ENCODE results near the gene CCDC149. TPM values are rescaled to one million over a fixed set of nuclear protein-coding genes. Genes with fewer than 3 reads are reported as not detected.

CCDC149 gene
- total RNA-seq (2014; rRNA removed; shearing (Covaris generic)): 0.64 and 1.0 TPM in 2 replicates
- 3.5 and 6.3 TPM in 2 replicates for polyA plus RNA-seq (2015; cell fraction: cytosol; rRNA removed)
- 2.1 and 3.2 TPM in 2 replicates for polyA plus RNA-seq (2015; cell fraction: nucleus; rRNA removed)

DNA sequence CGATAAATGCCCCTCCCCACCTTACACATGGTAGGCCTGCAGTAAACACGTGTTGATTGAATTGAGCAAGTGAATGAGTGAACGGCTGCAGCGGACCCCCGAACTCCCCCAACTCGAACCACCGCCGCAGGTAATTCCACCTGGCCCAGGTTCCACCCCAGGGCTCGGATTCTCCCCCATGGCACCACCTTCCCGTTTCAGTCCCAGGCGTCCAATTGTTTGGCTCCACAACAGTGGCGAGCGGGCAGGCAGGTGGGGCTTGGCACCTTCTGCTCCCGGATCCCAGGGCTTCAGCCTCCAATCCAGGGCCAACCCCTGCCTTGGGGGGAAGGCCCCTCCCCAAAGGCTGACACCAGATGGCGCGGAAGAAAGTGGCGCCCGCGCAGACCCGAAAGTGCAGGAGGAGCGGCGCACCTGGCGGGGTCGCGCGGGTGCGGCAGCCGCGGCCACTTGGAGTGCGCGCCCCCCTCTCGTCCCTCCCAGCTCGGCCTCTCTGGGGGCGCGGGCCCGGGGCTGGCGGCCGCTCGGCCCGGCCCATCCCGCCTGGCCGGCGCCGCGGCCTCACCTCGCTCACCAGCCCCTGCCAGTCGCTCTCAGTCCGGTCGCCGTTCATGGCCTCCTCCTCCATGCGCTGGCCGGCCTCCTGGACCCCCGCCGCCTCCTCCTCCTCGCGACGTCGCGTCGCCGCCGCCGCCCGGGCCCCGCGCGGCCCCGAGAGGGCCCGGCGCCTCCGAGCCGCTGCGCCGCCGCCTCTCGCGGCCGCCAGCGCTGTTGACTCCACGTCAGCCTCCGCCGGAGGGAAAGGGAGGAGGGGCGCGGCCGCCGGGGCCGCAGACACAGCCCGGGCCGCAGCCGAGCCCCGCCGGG is at the start of gene CCDC149:
Gene CCDC149, minus strand, starts transcription at position 791 of the 867 bp plus-strand sequence. Its CDS starts 178 bp downstream, at position 613.
- DNase-seq (ENCODE audit: low read depth): no peak

- no peak for DNase-seq (ENCODE audit: low read depth)
These were observed 45.0 kb upstream of the CCDC149 start for GRCh38 chr4:24957886-24958285.

- no peak for DNase-seq (ENCODE audit: low read depth)
These were observed 43.9 kb upstream of the CCDC149 start for GRCh38 chr4:24956763-24957162.

GRCh38 chr4:24956091-24956490 is 43.2 kb upstream of the CCDC149 start:
- no peak for DNase-seq (ENCODE audit: low read depth)

DNA sequence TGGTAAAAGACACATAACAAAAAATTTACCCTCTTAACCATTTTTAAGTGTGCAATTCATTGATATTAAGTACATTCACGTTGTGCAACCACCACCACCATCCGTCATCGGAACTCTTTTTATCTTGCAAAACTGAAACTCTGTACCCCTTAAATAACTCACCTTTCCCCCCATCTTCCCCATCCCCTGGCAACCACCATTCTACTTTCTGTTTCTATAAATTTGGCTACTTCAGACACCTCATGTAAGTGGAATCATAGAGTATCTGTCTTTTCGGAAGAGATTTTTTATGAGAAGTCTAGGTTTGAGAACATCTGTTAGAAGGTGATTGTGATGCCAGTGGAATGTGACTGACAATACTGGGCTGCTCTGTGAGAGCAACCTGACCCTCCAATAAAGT is 39.8 kb upstream of the CCDC149 start:
- no peak for DNase-seq (ENCODE audit: low read depth)

DNA sequence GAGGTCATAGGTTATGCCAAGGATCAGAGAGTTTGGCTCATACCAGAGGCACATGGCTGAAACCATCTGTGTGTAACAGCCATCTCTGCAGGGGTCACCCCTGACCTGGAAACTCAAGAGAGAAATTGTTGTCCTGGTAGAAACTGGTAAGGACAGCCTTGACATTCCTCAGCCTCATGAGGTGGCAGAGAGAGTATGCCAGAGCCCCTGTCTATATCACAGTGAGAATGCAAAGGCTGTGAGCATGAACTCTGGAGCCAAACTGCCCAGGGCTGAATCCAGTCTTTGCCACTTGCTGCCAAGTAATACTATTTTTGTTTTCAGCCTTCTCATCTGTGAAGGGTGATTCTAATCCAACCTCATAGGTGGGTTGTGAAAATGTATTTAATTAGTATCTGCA is 37.1 kb upstream of the CCDC149 start:
- DNase-seq (ENCODE audit: low read depth): no peak

DNA sequence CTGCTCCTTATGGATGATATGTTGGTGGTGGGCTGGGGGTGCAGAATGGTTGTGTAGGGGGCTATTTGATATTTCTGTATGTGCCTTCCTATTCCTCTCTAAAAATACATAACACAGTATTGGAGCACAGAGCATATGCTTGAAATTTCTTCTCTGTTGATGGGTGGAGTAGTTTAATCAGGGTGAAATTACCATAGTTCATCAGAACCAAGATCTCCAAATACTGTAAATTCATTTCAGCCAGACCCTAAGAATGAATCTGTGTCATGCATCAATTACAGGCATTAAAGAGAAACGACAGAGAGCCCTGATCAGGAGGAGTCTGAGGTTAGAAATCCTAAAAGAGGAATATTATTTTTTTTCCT is 25.1 kb upstream of the CCDC149 start:
- no peak for DNase-seq (ENCODE audit: low read depth)

GRCh38 chr4:24937176-24937916 is 24.5 kb upstream of the CCDC149 start:
- DNase-seq (ENCODE audit: low read depth): no peak

DNA sequence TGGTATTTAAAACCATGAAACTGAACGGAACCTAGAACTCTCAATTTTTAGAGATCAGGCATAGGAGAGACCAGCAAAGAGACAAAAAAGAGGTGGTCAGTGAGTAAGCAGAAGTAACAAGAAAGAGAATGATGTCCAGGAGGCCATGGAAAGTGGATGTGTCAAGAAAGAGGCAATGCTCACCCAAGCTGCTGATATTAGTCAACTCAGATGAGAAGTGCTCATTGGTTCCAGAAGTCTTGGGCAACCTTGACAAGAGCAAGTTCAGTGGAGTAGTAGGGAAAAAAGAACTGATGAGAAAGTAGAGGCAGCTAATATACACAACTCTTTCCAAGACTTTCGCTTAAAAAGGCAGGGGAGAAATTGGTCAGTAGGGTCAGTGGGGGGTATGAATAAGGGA is 23.0 kb upstream of the CCDC149 start:
- DNase-seq (ENCODE audit: low read depth): no peak

GRCh38 chr4:24934311-24934710 is 21.5 kb upstream of the CCDC149 start:
- no peak for DNase-seq (ENCODE audit: low read depth)

- no peak for DNase-seq (ENCODE audit: low read depth)
These were observed 20.9 kb upstream of the CCDC149 start for GRCh38 chr4:24933684-24934275.

- peak; percentile 50 for DNase-seq (ENCODE audit: low read depth)
These were observed 19.8 kb upstream of the CCDC149 start for GRCh38 chr4:24932515-24933225.

- DNase-seq (ENCODE audit: low read depth): no peak
These were observed 17.3 kb upstream of the CCDC149 start for GRCh38 chr4:24930151-24930550.

DNA sequence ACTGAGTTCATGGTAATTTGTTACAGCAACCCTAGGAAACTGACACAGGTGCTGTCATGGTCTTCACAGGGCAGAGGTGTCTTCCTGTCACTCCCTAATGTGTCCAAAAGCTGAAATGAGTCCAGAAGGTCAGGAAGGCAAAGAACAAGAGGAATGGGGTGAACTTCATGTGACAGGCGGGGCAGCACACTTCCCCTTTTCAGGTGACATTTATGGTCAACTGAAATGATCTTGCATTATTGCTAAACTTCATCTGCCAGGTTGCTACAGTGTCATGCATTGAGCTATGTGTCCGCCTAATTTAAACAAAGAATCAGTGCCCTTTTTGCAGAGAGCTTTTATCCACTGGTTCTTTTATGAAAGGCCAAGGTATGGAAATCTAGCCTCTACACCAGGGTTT is 15.9 kb upstream of the CCDC149 start:
- DNase-seq (ENCODE audit: low read depth): no peak

DNA sequence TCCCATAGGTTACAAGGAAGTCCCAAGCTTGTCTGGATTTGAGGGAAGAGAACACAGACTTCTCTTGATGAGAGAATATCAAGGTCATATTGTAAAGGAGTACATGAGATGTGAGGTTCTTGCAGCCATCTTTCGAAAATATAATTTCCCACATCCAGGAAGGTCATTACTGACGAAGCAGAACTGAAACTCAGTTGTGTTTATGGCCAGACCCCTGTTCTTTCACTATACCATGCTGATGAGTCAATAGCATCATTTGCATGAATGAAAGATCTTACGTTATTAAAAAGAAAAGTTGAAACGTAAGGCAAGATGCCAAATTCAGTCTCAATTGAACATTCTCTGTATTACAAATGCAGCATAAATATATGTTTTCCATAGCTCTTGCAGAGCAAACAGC is 14.2 kb upstream of the CCDC149 start:
- no peak for DNase-seq (ENCODE audit: low read depth)

GRCh38 chr4:24924309-24924781 is 11.5 kb upstream of the CCDC149 start:
- DNase-seq (ENCODE audit: low read depth): peak; percentile 72

- DNase-seq (ENCODE audit: low read depth): no peak
These were observed 10.7 kb upstream of the CCDC149 start for GRCh38 chr4:24923550-24923949.

GRCh38 chr4:24923002-24923401 is 10.2 kb upstream of the CCDC149 start:
- no peak for DNase-seq (ENCODE audit: low read depth)

DNA sequence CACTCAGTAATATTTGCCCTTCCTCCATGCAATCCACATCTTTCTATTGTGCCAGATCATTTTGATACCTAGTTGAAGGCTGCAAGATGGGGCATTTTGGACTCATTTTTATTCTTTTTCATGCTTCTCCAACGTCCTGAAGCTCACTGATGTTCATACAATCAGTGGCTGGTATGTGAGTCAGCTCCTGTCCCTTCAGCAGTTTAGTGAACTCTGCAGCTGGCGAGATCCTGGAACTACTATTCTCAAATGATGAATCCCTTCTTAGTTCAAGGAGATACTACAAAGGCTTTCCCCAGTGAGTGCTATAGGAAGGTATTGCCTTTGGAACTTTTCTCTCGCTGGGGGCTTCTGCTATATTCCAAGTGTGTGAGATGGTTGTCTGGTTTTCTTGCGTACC is 9.6 kb upstream of the CCDC149 start:
- no peak for DNase-seq (ENCODE audit: low read depth)

- no peak for DNase-seq (ENCODE audit: low read depth)
These were observed 8.6 kb upstream of the CCDC149 start for GRCh38 chr4:24921491-24921890.

DNA sequence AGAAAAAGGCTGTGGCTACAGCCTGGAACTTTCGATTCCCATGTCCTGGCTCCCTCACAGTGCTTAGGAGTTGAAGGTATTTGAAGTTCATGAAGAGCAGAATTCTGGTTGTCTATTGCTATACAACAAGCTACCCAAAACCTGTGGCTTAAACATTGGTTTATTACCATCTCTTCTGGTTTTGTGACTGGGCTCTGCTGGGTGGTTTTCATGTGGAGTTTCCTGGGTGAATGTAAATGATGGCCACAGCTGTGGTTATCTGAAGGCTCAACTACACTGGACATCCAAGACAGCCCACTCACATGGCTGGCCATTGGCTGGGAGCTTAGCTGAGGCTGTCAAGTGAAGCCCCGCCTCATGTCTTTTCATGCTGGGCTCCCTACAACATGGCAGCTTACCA is 7.2 kb upstream of the CCDC149 start:
- no peak for DNase-seq (ENCODE audit: low read depth)
